HG02870 (cell line): ENCODE results near the gene CHRNA10.
"Not testable (repeated sequence)": the region's sequence is repeated elsewhere in the genome, so short reads cannot be mapped to it uniquely, and the experiment has no call there.

Experiments used
- ATAC-seq: cut with Tn5 transposase; IDR thresholded peaks from one replicate; pipeline ENCODE4 v1.9.1; 2021; ENCODE audit warnings: mild to moderate bottlenecking, moderate library complexity; ENCODE audit not compliant: unreplicated experiment

CHRNA10 gene

DNA sequence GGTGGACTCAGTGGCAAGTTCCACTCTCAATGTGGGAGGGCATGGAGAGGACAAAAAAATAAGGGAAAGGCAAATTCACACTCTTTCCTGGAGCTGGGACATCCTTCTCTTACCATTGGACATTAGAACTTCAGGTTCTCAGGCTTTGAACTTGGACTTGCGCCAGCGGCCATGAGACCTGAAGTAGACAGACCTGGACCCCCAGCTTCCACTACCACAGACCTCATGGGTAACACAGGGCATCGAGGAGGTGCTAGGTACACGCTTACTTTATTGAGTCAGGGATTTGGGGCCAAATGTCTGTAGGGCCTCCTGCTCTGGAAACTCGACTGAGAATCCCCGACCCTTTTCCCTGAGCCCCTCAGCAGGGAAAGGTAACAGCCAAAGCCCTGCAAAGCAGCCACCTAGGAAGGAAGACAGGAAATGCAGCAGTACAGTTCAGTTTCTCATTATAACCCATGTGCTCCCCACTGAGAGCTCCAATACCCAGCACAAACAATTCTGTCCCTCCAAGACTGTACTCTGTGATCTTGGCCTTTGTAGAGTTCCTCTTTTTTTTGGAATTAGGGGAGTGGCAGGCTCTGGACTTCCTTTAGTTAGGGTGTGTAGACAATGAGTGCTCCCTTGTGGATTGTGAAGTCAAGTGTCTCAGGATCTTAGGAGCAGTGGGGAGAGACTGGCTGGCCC, 5.7 kb downstream of the CHRNA10 start:
- no peak for ATAC-seq

- no peak for ATAC-seq
These were observed 7.1 kb downstream of the CHRNA10 start for GRCh38 chr11:3664032-3664630.

GRCh38 chr11:3662856-3663255, 8.3 kb downstream of the CHRNA10 start:
- ATAC-seq = no peak

DNA sequence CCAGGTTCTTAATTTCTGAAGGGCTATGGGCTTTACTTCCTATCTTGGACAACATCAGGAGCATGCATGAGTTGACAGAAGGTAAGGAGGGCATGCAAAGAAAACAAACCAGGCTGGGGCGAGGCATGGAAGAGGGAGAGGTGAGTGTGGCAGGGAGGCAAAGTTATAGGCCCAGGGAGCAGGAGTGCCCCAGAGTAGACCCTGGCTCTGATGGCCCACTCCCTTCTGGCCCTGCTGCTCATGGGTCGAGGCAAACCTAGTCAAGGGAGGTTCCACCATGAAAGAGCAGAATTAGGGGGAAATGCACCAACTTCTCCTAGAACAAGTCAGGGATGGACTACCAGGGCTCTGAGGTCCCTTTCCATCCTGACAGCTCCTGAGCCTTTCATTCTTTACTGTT, 10.2 kb downstream of the CHRNA10 start:
- no peak for ATAC-seq

DNA sequence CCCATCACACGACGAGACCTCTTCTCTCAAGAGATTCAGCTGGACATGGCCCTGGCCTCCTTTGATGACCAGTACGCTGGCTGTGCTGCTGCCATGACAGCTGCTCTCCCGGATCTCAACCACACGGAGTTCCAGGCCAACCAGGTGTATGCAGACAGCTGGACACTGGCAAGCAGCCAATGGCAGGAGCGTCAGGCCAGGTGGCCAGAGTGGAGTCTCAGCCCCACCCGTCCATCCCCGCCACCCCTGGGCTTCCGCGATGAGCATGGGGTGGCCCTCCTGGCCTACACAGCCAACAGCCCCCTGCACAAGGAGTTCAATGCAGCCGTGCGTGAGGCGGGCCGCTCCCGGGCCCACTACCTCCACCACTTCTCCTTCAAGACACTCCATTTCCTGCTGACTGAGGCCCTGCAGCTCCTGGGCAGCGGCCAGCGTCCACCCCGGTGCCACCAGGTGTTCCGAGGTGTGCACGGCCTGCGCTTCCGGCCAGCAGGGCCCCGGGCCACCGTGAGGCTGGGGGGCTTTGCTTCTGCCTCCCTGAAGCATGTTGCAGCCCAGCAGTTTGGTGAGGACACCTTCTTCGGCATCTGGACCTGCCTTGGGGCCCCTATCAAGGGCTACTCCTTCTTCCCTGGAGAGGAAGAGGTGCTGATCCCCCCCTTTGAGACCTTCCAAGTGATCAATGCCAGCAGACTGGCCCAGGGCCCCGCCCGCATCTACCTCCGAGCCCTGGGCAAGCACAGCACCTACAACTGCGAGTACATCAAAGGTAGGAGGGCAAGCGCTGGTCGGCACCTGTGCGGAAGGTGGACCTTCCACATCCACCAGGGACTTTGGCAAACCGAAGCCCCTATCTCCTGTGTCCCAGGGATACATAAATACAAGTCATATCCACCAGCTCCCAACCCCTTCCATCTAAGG, 11.3 kb downstream of the CHRNA10 start:
- no peak for ATAC-seq

GRCh38 chr11:3658252-3658651, 12.9 kb downstream of the CHRNA10 start:
- ATAC-seq = no peak

DNA sequence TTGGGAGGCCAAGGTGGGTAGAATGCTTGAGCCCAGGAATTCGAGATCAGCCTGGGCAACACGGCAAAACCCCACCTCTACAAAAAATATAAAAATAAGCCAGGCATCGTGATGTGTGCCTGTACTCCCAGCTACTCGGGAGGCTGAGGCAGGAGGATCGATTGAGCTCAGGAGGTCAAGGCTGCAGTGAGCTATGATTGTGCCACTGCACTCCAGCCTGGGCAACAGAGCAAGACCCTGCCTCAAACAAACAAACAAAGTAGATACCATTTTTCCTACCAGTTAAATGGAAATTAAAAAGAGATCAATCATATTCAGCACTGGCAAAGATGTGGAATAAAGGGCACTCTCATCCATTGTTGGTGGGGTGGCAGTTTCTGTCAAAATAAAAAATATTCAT, 13.9 kb downstream of the CHRNA10 start:
- ATAC-seq = not testable (repeated sequence)

GRCh38 chr11:3655547-3655946, 15.6 kb downstream of the CHRNA10 start:
- no peak for ATAC-seq

DNA sequence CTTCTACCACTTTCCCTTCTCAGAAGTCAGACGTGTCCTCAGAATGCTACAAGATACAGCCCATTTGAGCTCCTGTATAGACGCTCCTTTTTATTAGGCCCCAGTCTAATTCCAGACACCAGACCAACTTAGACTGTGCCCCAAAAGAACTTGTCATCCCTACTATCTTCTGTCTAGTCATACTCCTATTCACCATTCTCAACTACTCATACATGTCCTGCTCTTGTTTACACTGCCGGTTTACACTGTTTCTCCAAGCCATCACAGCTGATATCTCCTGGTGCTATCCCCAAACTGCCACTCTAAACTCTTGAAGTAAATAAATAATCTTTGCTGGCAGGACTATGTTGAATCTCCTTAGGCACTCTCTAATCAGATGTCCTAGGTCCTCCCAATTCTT, 18.7 kb downstream of the CHRNA10 start:
- ATAC-seq = not testable (repeated sequence)

- not testable (repeated sequence) for ATAC-seq
These were observed 21.8 kb downstream of the CHRNA10 start for GRCh38 chr11:3649374-3649773.

DNA sequence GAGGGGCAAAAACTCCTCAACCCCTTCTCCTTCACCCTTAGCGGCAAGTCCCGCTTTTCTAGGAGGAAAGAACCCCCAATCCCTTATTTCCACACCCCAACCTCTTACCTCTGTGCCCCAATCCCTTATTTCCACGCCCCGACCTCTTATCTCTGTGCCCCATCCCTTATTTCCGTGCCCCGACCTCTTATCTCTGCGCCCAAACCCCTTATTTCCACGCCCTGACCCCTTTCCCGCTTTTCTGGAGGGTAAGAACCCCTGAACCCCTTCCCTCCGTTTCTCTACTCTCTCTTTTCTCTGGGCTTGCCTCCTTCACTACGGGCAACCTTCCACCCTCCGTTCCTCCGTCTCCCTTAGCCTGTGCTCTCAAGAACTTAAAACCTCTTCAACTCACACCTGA, 22.3 kb downstream of the CHRNA10 start:
- ATAC-seq = not testable (repeated sequence)

GRCh38 chr11:3645552-3645951, 25.6 kb downstream of the CHRNA10 start:
- ATAC-seq = no peak

DNA sequence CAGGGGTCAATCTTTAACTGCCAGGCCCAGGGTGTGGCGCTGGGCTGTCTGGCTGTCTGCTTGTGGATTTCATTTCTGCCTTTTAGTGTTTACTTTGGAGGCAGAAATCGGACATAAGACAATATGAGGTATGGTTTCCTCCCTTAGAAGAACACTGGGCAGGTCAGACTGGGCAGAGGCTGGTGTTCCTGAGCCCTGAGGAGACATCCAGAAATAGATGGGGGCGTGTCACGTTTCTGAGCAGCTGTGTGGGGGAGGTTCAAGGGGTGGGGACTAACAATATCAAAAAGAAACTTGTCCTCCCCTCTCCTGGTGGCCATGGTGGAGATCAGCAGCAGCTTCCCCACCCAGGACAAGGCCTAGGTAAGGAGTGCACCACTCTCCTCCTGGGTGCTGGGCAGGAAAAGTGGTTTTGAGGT, 26.4 kb downstream of the CHRNA10 start, which contains the start of gene ART1:
Gene ART1 (plus strand): TSS at position 312 of the 419 bp plus-strand sequence. CDS start 14,086 bp downstream, outside the sequence.
- ATAC-seq = no peak

DNA sequence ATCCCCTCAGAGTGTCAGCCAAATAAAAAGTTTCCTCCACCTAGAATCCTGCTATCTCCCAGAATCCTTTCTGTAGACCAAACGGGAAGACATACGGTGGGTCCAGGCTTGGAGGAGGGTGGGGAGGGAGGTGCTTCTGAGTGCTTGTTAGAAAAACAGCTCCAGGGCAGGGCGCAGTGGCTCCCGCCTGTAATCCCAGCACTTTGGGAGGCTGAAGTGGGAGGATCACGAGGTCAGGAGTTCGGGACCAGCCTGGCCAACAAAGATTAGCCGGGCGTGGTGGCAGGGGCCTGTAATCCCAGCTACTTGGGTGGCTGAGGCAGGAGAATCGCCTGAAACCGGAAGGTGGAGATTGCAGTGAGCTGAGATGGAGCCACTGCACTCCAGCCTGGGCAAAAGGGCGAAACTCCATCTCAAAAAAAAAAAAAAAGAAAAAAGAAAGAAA, 28.1 kb downstream of the CHRNA10 start:
- ATAC-seq = not testable (repeated sequence)

DNA sequence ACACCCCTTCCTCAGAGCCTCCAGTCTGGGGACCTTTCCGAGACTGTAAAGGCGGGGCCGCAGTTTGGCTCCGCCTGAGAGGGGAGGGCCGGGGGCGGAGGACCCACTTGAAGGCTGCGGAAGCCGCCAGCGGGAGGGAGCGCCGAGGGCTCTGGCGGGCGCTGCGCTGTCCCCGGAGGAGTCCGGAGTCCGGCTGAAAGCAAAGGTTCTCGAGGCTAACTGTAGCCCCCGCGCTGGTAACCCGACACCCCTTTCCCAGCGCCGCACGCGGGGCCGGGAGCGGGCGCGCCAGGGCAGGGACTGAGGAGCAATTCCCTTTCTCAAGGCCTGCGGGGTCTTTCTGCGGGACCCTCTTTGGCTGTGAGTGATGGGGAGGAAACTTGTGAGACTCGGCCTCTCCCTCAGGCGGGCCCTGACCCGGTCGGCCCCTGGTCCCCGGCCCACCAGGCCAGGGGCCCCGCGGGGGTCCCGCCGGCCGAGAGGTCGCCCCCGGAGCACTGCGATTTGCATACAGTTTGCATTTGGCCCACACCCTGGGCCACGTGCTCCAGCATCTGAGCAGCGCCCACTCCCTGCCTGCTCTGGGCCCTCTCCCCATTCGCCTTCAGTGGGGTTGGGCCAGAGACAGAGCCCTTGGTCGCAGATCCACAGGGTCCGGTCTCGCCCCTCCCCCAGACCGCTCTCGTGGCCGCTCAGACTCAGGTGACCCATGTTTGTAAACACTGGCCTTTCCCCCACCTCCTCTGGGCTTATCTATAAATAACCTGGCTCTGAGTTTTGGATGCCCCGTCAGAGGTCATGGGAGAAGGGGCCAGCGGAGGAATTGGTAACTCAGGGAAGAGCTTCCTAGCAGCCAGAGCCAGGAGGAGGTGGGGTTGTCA, 28.9 kb downstream of the CHRNA10 start:
- no peak for ATAC-seq

GRCh38 chr11:3641701-3642070, 29.5 kb downstream of the CHRNA10 start, which contains the start of gene ART5:
TSS of gene ART5 (minus strand) at chr11:3641992. CDS start at chr11:3641862, 130 bp downstream.
- no peak for ATAC-seq

DNA sequence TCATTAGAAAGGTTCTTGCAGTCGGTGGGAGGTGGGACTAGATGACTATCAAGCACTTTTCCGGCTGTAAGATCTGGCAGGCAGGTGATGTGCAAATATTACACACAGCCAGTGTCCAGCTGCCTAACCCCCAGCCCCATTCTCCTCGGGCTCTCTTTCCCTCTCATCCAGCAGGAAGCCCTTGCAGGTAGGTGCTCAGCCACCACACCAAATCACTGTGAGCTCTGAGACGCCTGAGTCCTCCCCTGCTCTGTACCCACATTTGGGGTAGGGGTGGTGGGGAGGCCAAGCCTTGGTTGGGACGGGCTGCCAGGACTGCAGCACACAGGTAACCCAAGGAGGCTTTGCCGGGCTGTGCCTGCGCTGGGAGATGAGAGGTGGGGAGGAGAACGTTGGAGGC, 30.0 kb downstream of the CHRNA10 start:
- ATAC-seq = no peak

- ATAC-seq = no peak
These were observed 31.3 kb downstream of the CHRNA10 start for GRCh38 chr11:3639841-3640240.

DNA sequence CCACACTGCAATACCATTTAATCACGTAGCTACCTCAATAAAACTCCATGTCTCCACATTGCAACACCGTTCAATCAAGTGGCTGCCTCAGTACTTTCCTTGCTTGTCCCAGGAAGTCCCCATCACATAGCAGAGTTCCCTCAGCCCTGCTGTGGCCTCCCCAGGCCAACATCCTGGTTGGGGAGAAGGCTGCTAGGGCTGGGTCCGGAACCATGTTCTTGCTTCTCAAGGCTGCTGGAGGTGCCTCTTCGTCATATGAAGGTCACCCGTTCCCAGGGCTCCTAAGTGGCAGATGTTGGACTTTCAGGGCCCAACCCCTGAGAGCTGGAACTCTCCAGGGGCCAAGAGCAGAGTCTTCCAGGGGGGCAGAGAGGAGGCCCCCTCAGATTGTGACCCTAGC, 32.7 kb downstream of the CHRNA10 start:
- ATAC-seq = no peak

DNA sequence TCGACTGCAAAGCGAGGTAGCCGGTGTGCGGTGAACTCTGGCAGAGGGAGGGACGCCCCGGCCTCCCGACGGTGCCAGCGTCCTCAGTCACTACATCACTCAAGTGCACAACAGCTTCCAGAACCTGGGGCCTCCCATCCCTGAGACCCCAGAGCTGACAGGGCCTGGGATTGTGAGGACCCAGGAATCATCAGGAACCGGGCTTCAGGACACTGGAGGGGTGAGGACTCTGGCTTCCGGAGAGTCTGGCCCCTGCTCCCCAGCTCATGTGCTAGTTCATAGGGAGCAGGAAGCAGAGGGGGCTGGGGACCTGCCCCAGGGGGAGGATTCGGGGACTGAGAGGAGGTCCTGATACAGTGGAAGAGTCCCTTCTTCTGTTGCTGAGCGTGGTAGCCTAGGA, 34.0 kb downstream of the CHRNA10 start:
- no peak for ATAC-seq
